OCI-LY7 (cell line): ENCODE measurements around the gene MCF2L2.

Experiments used
- CTCF ChIP-seq: fragments of 200-600 bp; sonication (generic); conservative IDR thresholded peaks from 2 replicates; pipeline ENCODE4 v1.5.1; 2014; ENCODE audit warnings: mild to moderate bottlenecking, antibody characterized with exemption, low read length, moderate library complexity, mixed read lengths
- EZH2phosphoT487 ChIP-seq: fragments of 200-600 bp; sonication (generic); IDR thresholded peaks from 2 replicates; pipeline ENCODE4 v1.6.1; 2018; ENCODE audit warnings: low read depth, borderline replicate concordance, mild to moderate bottlenecking, mixed run types, antibody characterized with exemption, low read length, moderate library complexity, mixed read lengths

GRCh38 chr3:183298701-183299153 lies 129.7 kb downstream of the MCF2L2 start:
- TF ChIP-seq CTCF (no peak), EZH2phosphoT487 (no peak)
